Stimulated activated CD8-positive, alpha-beta memory T cell treated with anti-CD3 and anti-CD28 coated beads, Interleukin-4, amount 100 ng/mL, for 4 hours (primary cell): ENCODE measurements around the gene FHIT.
"Not testable (repeated sequence)": the region's sequence is repeated elsewhere in the genome, so short reads cannot be mapped to it uniquely, and the experiment has no call there.

Experiments used
- DNase-seq, 2 donors: peaks; one replicate each; pipeline ENCODE4 v3.0.0-alpha.2; 2020; ENCODE audit warnings: low read depth in 2 of 2, low spot score in 1 of 2

The FHIT gene

GRCh38 chr3:61065451-61066011 is 185.7 kb downstream of the FHIT start:
- DNase-seq: no peak

- no peak for DNase-seq
Observed at GRCh38 chr3:61061092-61061723, 190.0 kb downstream of the FHIT start.

GRCh38 chr3:61060411-61060861 is 190.8 kb downstream of the FHIT start:
- no peak for DNase-seq

- DNase-seq: no peak
Observed at GRCh38 chr3:61058836-61059235, 192.4 kb downstream of the FHIT start.

GRCh38 chr3:61057464-61057863 is 193.8 kb downstream of the FHIT start:
- no peak for DNase-seq

- no peak for DNase-seq
Observed at GRCh38 chr3:61055447-61055846, 195.8 kb downstream of the FHIT start.

- DNase-seq: no peak
Observed at GRCh38 chr3:61053781-61054496, 197.3 kb downstream of the FHIT start.

GRCh38 chr3:61052851-61053250 is 198.4 kb downstream of the FHIT start:
- no peak for DNase-seq

- DNase-seq: no peak
Observed at GRCh38 chr3:61051666-61052065, 199.6 kb downstream of the FHIT start.

- not testable (repeated sequence) for DNase-seq
Observed at GRCh38 chr3:61045169-61045568, 206.1 kb downstream of the FHIT start.

- DNase-seq: no peak
Observed at GRCh38 chr3:61043156-61043555, 208.1 kb downstream of the FHIT start.

- DNase-seq: no peak
Observed at GRCh38 chr3:61040618-61041017, 210.6 kb downstream of the FHIT start.

- DNase-seq: no peak
Observed at GRCh38 chr3:61035573-61035972, 215.7 kb downstream of the FHIT start.

GRCh38 chr3:61032991-61033390 is 218.3 kb downstream of the FHIT start:
- no peak for DNase-seq

GRCh38 chr3:61031503-61031902 is 219.7 kb downstream of the FHIT start:
- no peak for DNase-seq

GRCh38 chr3:61030469-61031035 is 220.7 kb downstream of the FHIT start:
- no peak for DNase-seq

GRCh38 chr3:61029194-61029593 is 222.1 kb downstream of the FHIT start:
- DNase-seq: no peak

- DNase-seq: no peak
Observed at GRCh38 chr3:61018807-61019206, 232.4 kb downstream of the FHIT start.

GRCh38 chr3:61017028-61017427 is 234.2 kb downstream of the FHIT start:
- DNase-seq: not testable (repeated sequence)

- DNase-seq: no peak
Observed at GRCh38 chr3:61015859-61016258, 235.4 kb downstream of the FHIT start.

- no peak for DNase-seq
Observed at GRCh38 chr3:61015408-61015807, 235.8 kb downstream of the FHIT start.

- DNase-seq: no peak
Observed at GRCh38 chr3:61008998-61009380, 242.3 kb downstream of the FHIT start.
